IMR-90 (cell line): ENCODE data around the gene FAF1. TPM values are rescaled to one million over a fixed set of nuclear protein-coding genes. Genes with fewer than 3 reads are reported as not detected.
A peak's percentile ranks its signal among the peaks of the same experiment; 100 is the strongest.

Experiments
- ATAC-seq: fragments of 200-7000 bp; cut with Tn5 transposase; 2 replicates; pipeline ENCODE4 v1.9.1; 2020; ENCODE audit warnings: low read depth, mild to moderate bottlenecking, moderate library complexity
- BruUV-seq: library from RNA; stranded (reverse); fragments of 400-500 nt; replicated peaks from 2 replicates; lab custom pipeline; 2021; lab: Mats Ljungman, UMichigan
- CTCF ChIA-PET: fragments of 300-600 bp; formaldehyde crosslinking; extraction: SDS; loops from one replicate; lab custom pipeline; 2021; ENCODE audit warnings: antibody characterized with exemption; lab: Yijun Ruan, JAX
- POLR2A ChIA-PET: fragments of 300-600 bp; sonication (Branson Sonifier 250); formaldehyde crosslinking; loops from one replicate; lab custom pipeline; 2022; ENCODE audit warnings: antibody characterized with exemption; ENCODE audit not compliant: unreplicated experiment; lab: Charles Lee
- DNase-seq: peaks from one replicate; pipeline ENCODE4 v3.0.0; 2013
- H2AFZ ChIP-seq: replicated peaks from 2 replicates; pipeline ENCODE3; 2013; ENCODE audit warnings: low read length, mild to moderate bottlenecking; ENCODE audit not compliant: poor library complexity
- H2AK5ac ChIP-seq: 2 replicates; pipeline ENCODE4 v1.6.1; 2013; ENCODE audit warnings: low read depth, low read length, inconsistent platforms
- H2AK9ac ChIP-seq: replicated peaks from 2 replicates; pipeline ENCODE3; 2013; ENCODE audit warnings: mild to moderate bottlenecking, low read depth, low read length, moderate library complexity; ENCODE audit not compliant: poor library complexity
- H2BK120ac ChIP-seq: 2 replicates; pipeline ENCODE4 v1.6.1; 2013; ENCODE audit warnings: low read depth, low read length, inconsistent platforms
- H2BK15ac ChIP-seq: 3 replicates; pipeline ENCODE4 v1.6.1; 2013; ENCODE audit warnings: low read depth, low read length, inconsistent platforms
- H2BK20ac ChIP-seq: 2 replicates; pipeline ENCODE4 v1.6.1; 2013; ENCODE audit warnings: low read depth, mild to moderate bottlenecking, inconsistent platforms, low read length, moderate library complexity
- H2BK5ac ChIP-seq: 2 replicates; pipeline ENCODE4 v1.6.1; 2013; ENCODE audit warnings: mild to moderate bottlenecking, low read depth, low read length, inconsistent platforms; ENCODE audit not compliant: poor library complexity, severe bottlenecking
- H3K14ac ChIP-seq: replicated peaks from 2 replicates; pipeline ENCODE4 v1.6.1; 2013; ENCODE audit warnings: low read depth, low read length, inconsistent platforms
- H3K18ac ChIP-seq: 2 replicates; pipeline ENCODE4 v1.6.1; 2013; ENCODE audit warnings: low read depth, low read length, control low read depth
- H3K23ac ChIP-seq: 2 replicates; pipeline ENCODE4 v1.6.1; 2013; ENCODE audit warnings: low read depth, low read length, inconsistent platforms
- H3K27ac ChIP-seq: 2 replicates; pipeline ENCODE4 v1.5.1; 2013; ENCODE audit warnings: mild to moderate bottlenecking, control low read depth, low read length; ENCODE audit not compliant: insufficient read depth
- H3K27me3 ChIP-seq: 2 replicates; pipeline ENCODE4 v1.6.1; 2013; ENCODE audit warnings: low read length; ENCODE audit not compliant: control insufficient read depth, insufficient read depth
- H3K36me3 ChIP-seq: 2 replicates; pipeline ENCODE4 v1.6.1; 2013; ENCODE audit warnings: low read length, mixed read lengths; ENCODE audit not compliant: control insufficient read depth, insufficient read depth
- H3K4ac ChIP-seq: 2 replicates; pipeline ENCODE4 v1.6.1; 2013; ENCODE audit warnings: low read depth, low read length, inconsistent platforms
- H3K4me1 ChIP-seq: 2 replicates; pipeline ENCODE4 v1.6.1; 2013; ENCODE audit warnings: low read length, mixed read lengths; ENCODE audit not compliant: control insufficient read depth, insufficient read depth
- H3K4me2 ChIP-seq: 2 replicates; pipeline ENCODE4 v1.6.1; 2013; ENCODE audit warnings: low read depth, mild to moderate bottlenecking, control low read depth, low read length, moderate library complexity
- H3K4me3 ChIP-seq: 2 replicates; pipeline ENCODE4 v1.5.1; 2013; ENCODE audit warnings: low read depth, mild to moderate bottlenecking, control low read depth, low read length, moderate library complexity; ENCODE audit not compliant: insufficient read depth
- H3K56ac ChIP-seq: 2 replicates; pipeline ENCODE4 v1.6.1; 2013; ENCODE audit warnings: low read length, inconsistent platforms; ENCODE audit not compliant: insufficient read depth; ENCODE audit errors: extremely low read depth
- H3K79me1 ChIP-seq, 2 experiments: 2 replicates each; pipeline ENCODE4 v1.6.1; 2013; ENCODE audit warnings: low read length in 2 of 2, inconsistent platforms in 1 of 2, low read depth in 1 of 2
- H3K9ac ChIP-seq: 2 replicates; pipeline ENCODE4 v1.6.1; 2013; ENCODE audit warnings: low read depth, low read length, control low read depth
- H3K9me1 ChIP-seq: 2 replicates; pipeline ENCODE4 v1.6.1; 2013; ENCODE audit warnings: low read length, inconsistent platforms; ENCODE audit not compliant: insufficient read depth
- H3K9me3 ChIP-seq: 2 replicates; pipeline ENCODE4 v1.6.1; 2013; ENCODE audit warnings: low read length; ENCODE audit not compliant: control insufficient read depth, insufficient read depth
- H4K20me1 ChIP-seq: 2 replicates; pipeline ENCODE4 v1.6.1; 2013; ENCODE audit warnings: low read length, inconsistent platforms; ENCODE audit not compliant: insufficient read depth
- H4K5ac ChIP-seq: 2 replicates; pipeline ENCODE4 v1.6.1; 2013; ENCODE audit warnings: mild to moderate bottlenecking, low read depth, low read length, control low read depth
- H4K8ac ChIP-seq, 2 experiments: 2 replicates each; pipeline ENCODE4 v1.6.1; 2013; ENCODE audit warnings: low read depth in 2 of 2, low read length in 2 of 2, control low read depth in 1 of 2, inconsistent platforms in 1 of 2
- H4K91ac ChIP-seq: 2 replicates; pipeline ENCODE4 v1.6.1; 2013; ENCODE audit warnings: low read depth, low read length, inconsistent platforms; ENCODE audit not compliant: insufficient read depth
- CEBPB ChIP-seq: IDR thresholded peaks from 2 replicates; pipeline ENCODE4 v1.6.1; 2012; ENCODE audit warnings: low read depth, low read length, improper control_type of control experiment
- CHD1 ChIP-seq: IDR thresholded peaks from 2 replicates; pipeline ENCODE4 v1.6.1; 2012; ENCODE audit warnings: low read depth, low read length, improper control_type of control experiment
- FOS ChIP-seq: fragments of 150-350 bp; IDR thresholded peaks from 2 replicates; pipeline ENCODE4 v1.6.1; 2016; ENCODE audit warnings: low read depth, low read length
- MAFK ChIP-seq: IDR thresholded peaks from 2 replicates; pipeline ENCODE4 v1.6.1; 2012; ENCODE audit warnings: low read depth, low read length, improper control_type of control experiment
- MXI1 ChIP-seq: IDR thresholded peaks from 2 replicates; pipeline ENCODE4 v1.6.1; 2012; ENCODE audit warnings: low read depth, mild to moderate bottlenecking, low read length, moderate library complexity, borderline replicate concordance
- NFE2L2 ChIP-seq: fragments of 150-350 bp; IDR thresholded peaks from 2 replicates; pipeline ENCODE4 v1.6.1; 2016; ENCODE audit warnings: low read depth, mild to moderate bottlenecking, low read length
- POLR2A ChIP-seq: IDR thresholded peaks from 2 replicates; pipeline ENCODE4 v1.6.1; 2012; ENCODE audit warnings: mild to moderate bottlenecking, low read depth, low read length
- RCOR1 ChIP-seq: IDR thresholded peaks from 2 replicates; pipeline ENCODE4 v1.6.1; 2012; ENCODE audit warnings: mild to moderate bottlenecking, low read length, improper control_type of control experiment; ENCODE audit not compliant: insufficient replicate concordance
- RFX5 ChIP-seq: IDR thresholded peaks from 2 replicates; pipeline ENCODE4 v1.8.0; 2012; ENCODE audit warnings: low read depth, mild to moderate bottlenecking, low read length, moderate library complexity
- SMC3 ChIP-seq: fragments of 150-350 bp; IDR thresholded peaks from 2 replicates; pipeline ENCODE4 v1.6.1; 2016; ENCODE audit warnings: low read depth, mild to moderate bottlenecking, antibody characterized with exemption, low read length, moderate library complexity
- WGBS, 2 experiments: methylation state at CpG; one replicate each; pipeline versions ENCODE4 v1.1.5 to v1.1.7; 2013; ENCODE audit warnings: missing lambda C conversion rate in 2 of 2; ENCODE audit not compliant: insufficient read length in 1 of 2; ENCODE audit errors: extremely low coverage in 2 of 2; 5-methylcytosine and 5-hydroxymethylcytosine counted together
- dilution Hi-C: fragments of 300-500 bp; cut with HindIII; formaldehyde crosslinking; loops from one replicate; pipeline ENCODE4 v1.14.3; 2018; ENCODE audit warnings: low sequenced_read_pairs; ENCODE audit not compliant: unreplicated experiment
- in situ Hi-C: fragments of 300-500 bp; cut with MboI; formaldehyde crosslinking; loops from 3 replicates; pipeline ENCODE4 v1.14.3; 2019; ENCODE audit warnings: low sequenced_read_pairs, inconsistent platforms, mixed read lengths
- intact Hi-C: fragments of 100-400 bp; cut with micrococcal nuclease; formaldehyde crosslinking; loops from 2 replicates; pipeline ENCODE4 v1.10.0; 2022
- polyA plus RNA-seq, 3 experiments: library from polyadenylated mRNA; depleted of rRNA; stranded (reverse); fragments of >200 nt; gene quantifications; 2 replicates each; pipeline ENCODE4 v1.2.3, GENCODE V29; 2012; ENCODE audit warnings: low replicate concordance in 1 of 3
- total RNA-seq: library from RNA; depleted of rRNA; stranded (reverse); fragments of >200 nt; gene quantifications from 2 replicates; pipeline ENCODE4 v1.2.3, GENCODE V29; 2012
- TF ChIP-seq, protein P1 (sequence below): conservative IDR thresholded peaks from 2 replicates; pipeline ENCODE4 v1.5.1; 2012; ENCODE audit warnings: mild to moderate bottlenecking, low read depth, low read length, improper control_type of control experiment

Gene FAF1
- total and polyA plus RNA-seq, 2 of the 4 experiments (the other 2 are of a cell fraction): 18.8 to 72.9 TPM

DNA sequence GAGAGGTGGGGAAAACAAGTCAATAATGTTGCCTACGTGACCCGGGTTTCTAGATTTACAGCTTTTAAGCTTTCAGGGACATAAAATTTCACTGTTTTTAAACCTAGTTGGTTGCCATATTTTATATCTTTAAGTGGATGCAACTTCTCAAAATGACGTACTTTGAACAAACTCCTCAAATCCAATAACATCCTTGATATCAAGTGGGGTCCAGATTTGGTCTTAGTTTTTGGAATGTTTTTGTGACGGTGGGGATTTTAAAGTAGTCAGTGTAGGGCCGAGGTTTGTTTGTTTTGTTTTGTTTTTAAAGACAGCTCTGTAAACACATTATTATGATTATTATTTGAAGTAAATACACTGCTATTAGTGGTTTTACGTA lies 10.4 kb upstream of the FAF1 start:
- no CpG with 5 or more reads among the region's 6 CpGs for WGBS, 2 experiments
- Histone ChIP-seq H4K8ac (no peak overlapping the region), H2BK20ac (no peak overlapping the region), H4K20me1 (no peaks in the 10 kb centered on the region; the same call in none of the 2 replicates), H3K4me2 (peak overlapping the region; percentile 87), H2BK15ac (0 out of 3 replicates have a peak overlapping the region, but pooled peaks have one; percentile 30), H3K9me3 (no peaks in the 10 kb centered on the region), H3K79me1 (peaks cover 0 to 7% of the 10 kb centered on the region in 2 experiments; a peak in 2 of 4 replicates), H3K27me3 (no peaks in the 10 kb centered on the region), H3K14ac (peak overlapping the region; percentile 43; the same call in 1 of the 2 replicates), H3K4me3 (peak overlapping the region; percentile 88), H3K18ac (peak overlapping the region; percentile 24), H2AFZ (peak overlapping the region; percentile 90), H3K9ac (peak overlapping the region; percentile 93), H2AK5ac (no peak overlapping the region), H3K4ac (0 out of 2 replicates have a peak overlapping the region, but pooled peaks have one; percentile 56), H3K4me1 (peaks cover 2% of the 10 kb centered on the region; the same call in 1 of the 2 replicates), H2BK120ac (no peak overlapping the region), H4K91ac (no peak overlapping the region), H3K27ac (peak overlapping the region; percentile 89), H3K23ac (peak overlapping the region; percentile 47), H3K56ac (peak overlapping the region; percentile 80; the same call in 1 of the 2 replicates), H4K5ac (no peak overlapping the region), H2BK5ac (peak overlapping the region; percentile 74), H3K9me1 (no peaks in the 10 kb centered on the region), H2AK9ac (no peak overlapping the region), H3K36me3 (no peaks in the 10 kb centered on the region; the same call in 1 of the 2 replicates)
- ChIA-PET POLR2A (no interaction called here), CTCF (interaction anchor here (1.1 kb wide), 1 partner anchor 13 kb away, joined by 3 read pairs; no protein-coding TSS in a partner anchor)
- DNase-seq: no peak
- intact Hi-C loops (loop anchor here (10.0 kb wide), 1 partner anchor 324 kb away; no protein-coding TSS in a partner anchor), in situ Hi-C loops (no loop called here), dilution Hi-C loops (no loop called here)
- BruUV-seq: TSS peak; percentile 48
- ATAC-seq: no peak
- TF ChIP-seq SMC3 (no peak), MAFK (no peak), RCOR1 (no peak), RFX5 (no peak), CEBPB (no peak), FOS (no peak), CHD1 (no peak), MXI1 (no peak), POLR2A (no peak), NFE2L2 (no peak)
- TF ChIP-seq, protein P1, sequence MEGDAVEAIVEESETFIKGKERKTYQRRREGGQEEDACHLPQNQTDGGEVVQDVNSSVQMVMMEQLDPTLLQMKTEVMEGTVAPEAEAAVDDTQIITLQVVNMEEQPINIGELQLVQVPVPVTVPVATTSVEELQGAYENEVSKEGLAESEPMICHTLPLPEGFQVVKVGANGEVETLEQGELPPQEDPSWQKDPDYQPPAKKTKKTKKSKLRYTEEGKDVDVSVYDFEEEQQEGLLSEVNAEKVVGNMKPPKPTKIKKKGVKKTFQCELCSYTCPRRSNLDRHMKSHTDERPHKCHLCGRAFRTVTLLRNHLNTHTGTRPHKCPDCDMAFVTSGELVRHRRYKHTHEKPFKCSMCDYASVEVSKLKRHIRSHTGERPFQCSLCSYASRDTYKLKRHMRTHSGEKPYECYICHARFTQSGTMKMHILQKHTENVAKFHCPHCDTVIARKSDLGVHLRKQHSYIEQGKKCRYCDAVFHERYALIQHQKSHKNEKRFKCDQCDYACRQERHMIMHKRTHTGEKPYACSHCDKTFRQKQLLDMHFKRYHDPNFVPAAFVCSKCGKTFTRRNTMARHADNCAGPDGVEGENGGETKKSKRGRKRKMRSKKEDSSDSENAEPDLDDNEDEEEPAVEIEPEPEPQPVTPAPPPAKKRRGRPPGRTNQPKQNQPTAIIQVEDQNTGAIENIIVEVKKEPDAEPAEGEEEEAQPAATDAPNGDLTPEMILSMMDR: no peak
